HCT116 (cell line): ENCODE data around the gene CEP55. TPM values are rescaled to one million over a fixed set of nuclear protein-coding genes. Genes with fewer than 3 reads are reported as not detected.

ENCODE experiments used
- ATAC-seq: fragments of 200-7000 bp; cut with Tn5 transposase; 2 replicates; pipeline ENCODE4 v1.9.1; 2020; ENCODE audit warnings: mild to moderate bottlenecking, moderate library complexity
- BruUV-seq: library from RNA; stranded (reverse); fragments of 400-500 nt; replicated peaks from 2 replicates; lab custom pipeline; 2021; lab: Mats Ljungman, UMichigan
- CTCF ChIA-PET: fragments of 300-600 bp; sonication (Branson Sonifier 250); formaldehyde crosslinking; loops from one replicate; lab custom pipeline; 2021; ENCODE audit warnings: antibody characterized with exemption; lab: Charles Lee
- POLR2A ChIA-PET: fragments of 300-600, 350-600 bp; sonication (Branson Sonifier 250); formaldehyde crosslinking; loops from one replicate; lab custom pipeline; 2021; ENCODE audit warnings: antibody characterized with exemption; lab: Charles Lee
- RAD21 ChIA-PET, 2 experiments: fragments of 300-600 bp; sonication (Branson Sonifier 250); formaldehyde crosslinking; loops; one replicate each; lab custom pipeline; 2023; ENCODE audit warnings: low total read pairs in 2 of 2; ENCODE audit not compliant: uncharacterized antibody in 2 of 2, unreplicated experiment in 2 of 2, low non-redundant PET in 1 of 2; lab: Charles Lee
- DNase-seq: peaks from one replicate; pipeline ENCODE4 v3.0.0-alpha.2; 2010; ENCODE audit warnings: low read depth, low spot score
- H2AFZ ChIP-seq: fragments of 200-600 bp; shearing (Covaris generic), sonication (generic); 2 replicates; pipeline ENCODE4 v1.6.1; 2017; ENCODE audit warnings: low read depth, mixed run types, mixed read lengths, antibody characterized with exemption, low read length; ENCODE audit not compliant: poor library complexity, severe bottlenecking
- H3K27ac ChIP-seq: 2 replicates; pipeline ENCODE4 v1.5.1; 2012; ENCODE audit warnings: low read depth, low read length
- H3K27me3 ChIP-seq: fragments of 200-600 bp; sonication (generic); 2 replicates; pipeline ENCODE4 v1.6.1; 2016; ENCODE audit warnings: mixed run types, low read length, mixed read lengths; ENCODE audit not compliant: insufficient read depth
- H3K36me3 ChIP-seq, 2 experiments: fragments of 200-500 bp in 1 of 2; fragments of 200-600 bp in 1 of 2; sonication (Bioruptor generic) in 1 of 2; sonication (generic) in 1 of 2; 2 replicates each; pipeline versions ENCODE4 v1.5.1 to v1.6.1; 2014 to 2016; ENCODE audit warnings: low read length in 2 of 2, inconsistent platforms in 1 of 2, mixed read lengths in 1 of 2, mixed run types in 1 of 2; ENCODE audit not compliant: insufficient read depth in 2 of 2, control insufficient read depth in 1 of 2
- H3K4me1 ChIP-seq, 2 experiments: fragments of 200-600 bp in 1 of 2; sonication (generic) in 1 of 2; 2 replicates each; pipeline versions ENCODE4 v1.5.1 to v1.6.1; 2012 to 2017; ENCODE audit warnings: low read length in 2 of 2, inconsistent platforms in 1 of 2, mild to moderate bottlenecking in 1 of 2, mixed read lengths in 1 of 2, mixed run types in 1 of 2, moderate library complexity in 1 of 2; ENCODE audit not compliant: insufficient read depth in 2 of 2, control insufficient read depth in 1 of 2
- H3K4me2 ChIP-seq: fragments of 200-600 bp; sonication (generic); 2 replicates; pipeline ENCODE4 v1.6.1; 2017; ENCODE audit warnings: mixed run types, low read length, mixed read lengths
- H3K4me3 ChIP-seq, 2 experiments: fragments of 200-600 bp in 1 of 2; sonication (generic) in 1 of 2; replicated peaks in 1 of 2; 2 replicates each; pipeline ENCODE4 v1.5.1; 2011 to 2016; ENCODE audit warnings: low read length in 2 of 2, control low read depth in 1 of 2, low read depth in 1 of 2, mild to moderate bottlenecking in 1 of 2, mixed read lengths in 1 of 2, mixed run types in 1 of 2
- H3K79me2 ChIP-seq: fragments of 200-600 bp; sonication (generic); 2 replicates; pipeline ENCODE4 v1.6.1; 2017; ENCODE audit warnings: mild to moderate bottlenecking, mixed run types, low read length, moderate library complexity, mixed read lengths; ENCODE audit not compliant: insufficient read depth
- H3K9ac ChIP-seq: fragments of 200-600 bp; sonication (generic); 2 replicates; pipeline ENCODE4 v1.6.1; 2016; ENCODE audit warnings: low read length, mixed read lengths
- H3K9me2 ChIP-seq: fragments of 200-600 bp; sonication (generic), shearing (Covaris generic); 2 replicates; pipeline ENCODE4 v1.6.1; 2017; ENCODE audit warnings: mixed run types, mild to moderate bottlenecking, moderate library complexity; ENCODE audit not compliant: insufficient read depth
- H3K9me3 ChIP-seq, 2 experiments: fragments of 200-500 bp in 1 of 2; fragments of 200-600 bp in 1 of 2; sonication (Bioruptor generic) in 1 of 2; sonication (generic) in 1 of 2; 2 replicates each; pipeline ENCODE4 v1.6.1; 2014 to 2017; ENCODE audit warnings: low read length in 2 of 2, mixed read lengths in 2 of 2, inconsistent platforms in 1 of 2, low read depth in 1 of 2, mild to moderate bottlenecking in 1 of 2, mixed run types in 1 of 2, moderate library complexity in 1 of 2; ENCODE audit not compliant: control insufficient read depth in 1 of 2, insufficient read depth in 1 of 2
- H4K20me1 ChIP-seq: fragments of 200-600 bp; sonication (generic), shearing (Covaris generic); 2 replicates; pipeline ENCODE4 v1.6.1; 2017; ENCODE audit warnings: mixed run types, mild to moderate bottlenecking, moderate library complexity; ENCODE audit not compliant: insufficient read depth
- CBX3 ChIP-seq: IDR thresholded peaks from 2 replicates; pipeline ENCODE4 v1.6.1; 2012; ENCODE audit warnings: low read depth
- CEBPB ChIP-seq: IDR thresholded peaks from 2 replicates; pipeline ENCODE4 v1.6.1; 2012; ENCODE audit warnings: low read depth
- CTCF ChIP-seq, 3 experiments: fragments of 200-600 bp in 1 of 3; sonication (generic) in 1 of 3; IDR thresholded peaks in 2 of 3; conservative IDR thresholded peaks in 1 of 3; 2 replicates each; pipeline ENCODE4 v1.5.1; 2012 to 2017; ENCODE audit warnings: low read depth in 2 of 3, low read length in 2 of 3, antibody characterized with exemption in 1 of 3, borderline replicate concordance in 1 of 3, control low read depth in 1 of 3, mild to moderate bottlenecking in 1 of 3, mixed read lengths in 1 of 3, mixed run types in 1 of 3, moderate library complexity in 1 of 3; ENCODE audit not compliant: insufficient read depth in 1 of 3
- EGR1 ChIP-seq: IDR thresholded peaks from 2 replicates; pipeline ENCODE4 v1.6.1; 2012; ENCODE audit warnings: low read depth
- ELF1 ChIP-seq: IDR thresholded peaks from 2 replicates; pipeline ENCODE4 v1.6.1; 2012; ENCODE audit warnings: low read depth, borderline replicate concordance
- EZH2phosphoT487 ChIP-seq: fragments of 200-600 bp; IDR thresholded peaks from 2 replicates; pipeline ENCODE4 v1.6.1; 2018; ENCODE audit warnings: antibody characterized with exemption, borderline replicate concordance
- FOSL1 ChIP-seq: IDR thresholded peaks from 2 replicates; pipeline ENCODE4 v1.6.1; 2012; ENCODE audit warnings: low read depth
- POLR2AphosphoS5 ChIP-seq: IDR thresholded peaks from 2 replicates; pipeline ENCODE4 v1.6.1; 2011; ENCODE audit warnings: mild to moderate bottlenecking, low read depth, low read length, moderate library complexity
- RAD21 ChIP-seq: IDR thresholded peaks from 2 replicates; pipeline ENCODE4 v1.6.1; 2012; ENCODE audit warnings: low read depth, mild to moderate bottlenecking
- REST ChIP-seq: IDR thresholded peaks from 2 replicates; pipeline ENCODE4 v1.6.1; 2012; ENCODE audit warnings: low read depth
- SRF ChIP-seq: IDR thresholded peaks from 2 replicates; pipeline ENCODE4 v1.6.1; 2012; ENCODE audit warnings: low read depth
- TCF7L2 ChIP-seq: IDR thresholded peaks from 2 replicates; pipeline ENCODE4 v1.7.0; 2011; ENCODE audit warnings: borderline replicate concordance, inconsistent platforms; ENCODE audit not compliant: insufficient read depth, insufficient read length; ENCODE audit errors: extremely low read depth
- ZFX ChIP-seq: fragments of 450-650 bp; IDR thresholded peaks from 2 replicates; pipeline ENCODE4 v1.6.1; 2017
- intact Hi-C: fragments of 100-400 bp; cut with micrococcal nuclease; formaldehyde crosslinking; loops from 2 replicates; pipeline ENCODE4 v1.10.0; 2022
- total RNA-seq: library from RNA; stranded (reverse); gene quantifications from one replicate; pipeline ENCODE4 v1.2.1, GENCODE V29; 2021; ENCODE audit not compliant: unreplicated experiment

Gene CEP55
- total RNA-seq, 1 experiment from 2014 or later, result 63.7 TPM

DNA sequence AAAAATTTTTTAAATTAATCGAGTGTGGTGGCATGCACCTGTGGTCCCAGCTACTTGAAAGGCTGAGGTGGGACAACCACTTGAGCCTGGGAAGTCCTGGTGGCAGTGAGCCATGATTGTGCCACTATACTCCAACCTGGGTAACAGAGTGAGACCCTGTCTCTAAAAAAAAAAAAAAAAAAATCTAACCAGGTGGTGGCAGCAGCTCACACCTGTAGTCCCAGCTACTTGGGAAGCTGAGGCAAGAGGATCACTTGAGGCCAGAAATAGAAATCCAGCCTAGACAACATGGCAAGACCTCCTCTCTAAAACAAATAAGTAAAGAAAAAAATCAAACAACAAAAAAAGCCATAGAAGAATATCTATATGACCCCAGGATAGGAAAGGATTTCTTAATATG lies 10.7 kb upstream of the CEP55 start:
- BruUV-seq, result no TSS peak
- Histone ChIP-seq H4K20me1 (no peaks in the 10 kb centered on the region), H3K9me3 (no peaks in the 10 kb centered on the region)
- no peak for DNase-seq
- TF ChIP-seq TCF7L2, result no peak
- no peak for TF ChIP-seq ZFX
- TF ChIP-seq CEBPB, result no peak
- no peak for TF ChIP-seq REST
- TF ChIP-seq FOSL1, result no peak
- no peak for TF ChIP-seq EZH2phosphoT487
- no peak for TF ChIP-seq POLR2AphosphoS5
- peak; percentile 28 to 47 (median 37); a peak in 3 of 6 replicates for TF ChIP-seq CTCF (IDR thresholded peaks at IDR 0.05 in 2 of 3, conservative IDR thresholded peaks at IDR 0.05 in 1 of 3; ENCODE audit: borderline replicate concordance in 1 of 3, insufficient read depth in 1 of 3, low read depth in 2 of 3, low read length in 2 of 3)
- no peak for TF ChIP-seq SRF
- no peak for TF ChIP-seq EGR1
- TF ChIP-seq CBX3, result no peak
- TF ChIP-seq ELF1, result no peak
- TF ChIP-seq RAD21, result peak; percentile 55
- TF ChIP-seq, all 23 proteins: peak for 2
- H3K4me3 ChIP-seq, result no peak overlapping the region
- peaks cover 17% of the 10 kb centered on the region for H3K79me2 ChIP-seq
- H3K27me3 ChIP-seq, result no peaks in the 10 kb centered on the region
- POLR2A ChIA-PET, result interaction anchor here (1.0 to 1.4 kb wide), 4 partner anchors 9 to 109 kb away, joined by 3 to 5 read pairs (median 4); no protein-coding TSS in a partner anchor
- H3K4me1 ChIP-seq, result peaks cover 10 to 25% of the 10 kb centered on the region in 2 experiments; a peak in 3 of 4 replicates
- CTCF ChIA-PET, result interaction anchor here (0.6 to 6.1 kb wide), 9 partner anchors 10 to 195 kb away, joined by 3 to 196 read pairs (median 3); partner anchors contain the start of gene CEP55
- no peak overlapping the region for H3K9ac ChIP-seq
- peak overlapping the region; percentile 35 for H2AFZ ChIP-seq
- no peak overlapping the region for H3K4me2 ChIP-seq
- no peaks in the 10 kb centered on the region for H3K36me3 ChIP-seq
- no peaks in the 10 kb centered on the region for H3K9me2 ChIP-seq
- intact Hi-C loops, result loop anchor here (1.0 to 2.0 kb wide), 2 partner anchors 25 to 195 kb away; no protein-coding TSS in a partner anchor
- ATAC-seq, result no peak
- RAD21 ChIA-PET, result interaction anchor here (0.6 to 1.2 kb wide), 3 partner anchors 193 to 195 kb away, joined by 3 to 4 read pairs (median 4); no protein-coding TSS in a partner anchor
- no peak overlapping the region for H3K27ac ChIP-seq
